ENCODE data around the gene MPP2. TPM values are rescaled to one million over a fixed set of nuclear protein-coding genes. Genes with fewer than 3 reads are reported as not detected.
A peak's percentile ranks its signal among the peaks of the same experiment; 100 is the strongest.

The MPP2 gene
- total and polyA plus RNA-seq, 2 of the 13 experiments (the other 11 are each of a cell fraction or from before 2014, with no cell fraction given), result 0.20 to 1.7 TPM

GRCh38 chr17:43931062-43931571 is 23.8 kb upstream of the MPP2 start (continued):
- TF ChIP-seq ZNF3 (CRISPR knock-in tag; IDR thresholded peaks at IDR 0.05) (no peak), NR2F6 (IDR thresholded peaks at IDR 0.05) (peak; percentile 55), NR2F6 (CRISPR knock-in tag; IDR thresholded peaks at IDR 0.05) (peak; percentile 64; the same call in 1 of the 2 replicates), RCOR2 (CRISPR knock-in tag; IDR thresholded peaks at IDR 0.05) (no peak), SP140L (CRISPR knock-in tag; IDR thresholded peaks at IDR 0.05; ENCODE audit: borderline replicate concordance) (no peak), GABPB1 (CRISPR knock-in tag; IDR thresholded peaks at IDR 0.05) (no peak), ZBTB1 (CRISPR knock-in tag; IDR thresholded peaks at IDR 0.05; ENCODE audit: borderline replicate concordance) (no peak), ZNF607 (CRISPR knock-in tag; IDR thresholded peaks at IDR 0.05; ENCODE audit: borderline replicate concordance) (no peak), PHF21A (CRISPR knock-in tag; IDR thresholded peaks at IDR 0.05) (0 out of 2 replicates have a peak, but pooled peaks have one; percentile 25), RFXAP (CRISPR knock-in tag; IDR thresholded peaks at IDR 0.05; ENCODE audit: borderline replicate concordance) (0 out of 2 replicates have a peak, but pooled peaks have one; percentile 36), ZHX1 (CRISPR knock-in tag; IDR thresholded peaks at IDR 0.05; ENCODE audit: low read depth) (no peak), ZBTB4 (CRISPR knock-in tag; IDR thresholded peaks at IDR 0.05; ENCODE audit: borderline replicate concordance) (no peak), ZMYM3 (CRISPR knock-in tag; IDR thresholded peaks at IDR 0.05) (no peak), ZNF850 (CRISPR knock-in tag; conservative IDR thresholded peaks at IDR 0.05) (no peak), JUN (CRISPR knock-in tag; IDR thresholded peaks at IDR 0.05) (no peak), FOXA1 (IDR thresholded peaks at IDR 0.05) (no peak), FOXA1 (CRISPR knock-in tag; IDR thresholded peaks at IDR 0.05) (no peak)
- TF ChIP-seq, protein P1, sequence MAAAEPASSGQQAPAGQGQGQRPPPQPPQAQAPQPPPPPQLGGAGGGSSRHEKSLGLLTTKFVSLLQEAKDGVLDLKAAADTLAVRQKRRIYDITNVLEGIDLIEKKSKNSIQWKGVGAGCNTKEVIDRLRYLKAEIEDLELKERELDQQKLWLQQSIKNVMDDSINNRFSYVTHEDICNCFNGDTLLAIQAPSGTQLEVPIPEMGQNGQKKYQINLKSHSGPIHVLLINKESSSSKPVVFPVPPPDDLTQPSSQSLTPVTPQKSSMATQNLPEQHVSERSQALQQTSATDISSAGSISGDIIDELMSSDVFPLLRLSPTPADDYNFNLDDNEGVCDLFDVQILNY (CRISPR knock-in tag; conservative IDR thresholded peaks at IDR 0.05), result no peak
- TF ChIP-seq, protein P2, sequence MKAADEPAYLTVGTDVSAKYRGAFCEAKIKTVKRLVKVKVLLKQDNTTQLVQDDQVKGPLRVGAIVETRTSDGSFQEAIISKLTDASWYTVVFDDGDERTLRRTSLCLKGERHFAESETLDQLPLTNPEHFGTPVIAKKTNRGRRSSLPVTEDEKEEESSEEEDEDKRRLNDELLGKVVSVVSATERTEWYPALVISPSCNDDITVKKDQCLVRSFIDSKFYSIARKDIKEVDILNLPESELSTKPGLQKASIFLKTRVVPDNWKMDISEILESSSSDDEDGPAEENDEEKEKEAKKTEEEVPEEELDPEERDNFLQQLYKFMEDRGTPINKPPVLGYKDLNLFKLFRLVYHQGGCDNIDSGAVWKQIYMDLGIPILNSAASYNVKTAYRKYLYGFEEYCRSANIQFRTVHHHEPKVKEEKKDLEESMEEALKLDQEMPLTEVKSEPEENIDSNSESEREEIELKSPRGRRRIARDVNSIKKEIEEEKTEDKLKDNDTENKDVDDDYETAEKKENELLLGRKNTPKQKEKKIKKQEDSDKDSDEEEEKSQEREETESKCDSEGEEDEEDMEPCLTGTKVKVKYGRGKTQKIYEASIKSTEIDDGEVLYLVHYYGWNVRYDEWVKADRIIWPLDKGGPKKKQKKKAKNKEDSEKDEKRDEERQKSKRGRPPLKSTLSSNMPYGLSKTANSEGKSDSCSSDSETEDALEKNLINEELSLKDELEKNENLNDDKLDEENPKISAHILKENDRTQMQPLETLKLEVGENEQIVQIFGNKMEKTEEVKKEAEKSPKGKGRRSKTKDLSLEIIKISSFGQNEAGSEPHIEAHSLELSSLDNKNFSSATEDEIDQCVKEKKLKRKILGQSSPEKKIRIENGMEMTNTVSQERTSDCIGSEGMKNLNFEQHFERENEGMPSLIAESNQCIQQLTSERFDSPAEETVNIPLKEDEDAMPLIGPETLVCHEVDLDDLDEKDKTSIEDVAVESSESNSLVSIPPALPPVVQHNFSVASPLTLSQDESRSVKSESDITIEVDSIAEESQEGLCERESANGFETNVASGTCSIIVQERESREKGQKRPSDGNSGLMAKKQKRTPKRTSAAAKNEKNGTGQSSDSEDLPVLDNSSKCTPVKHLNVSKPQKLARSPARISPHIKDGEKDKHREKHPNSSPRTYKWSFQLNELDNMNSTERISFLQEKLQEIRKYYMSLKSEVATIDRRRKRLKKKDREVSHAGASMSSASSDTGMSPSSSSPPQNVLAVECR (CRISPR knock-in tag; IDR thresholded peaks at IDR 0.05; ENCODE audit: borderline replicate concordance), result no peak; the same call in 1 of the 2 replicates

All from HepG2 (cell line).